Measurements from ENCODE around the gene FAT4. TPM values are rescaled to one million over a fixed set of nuclear protein-coding genes. Genes with fewer than 3 reads are reported as not detected.

FAT4 gene
- total RNA-seq, 1 experiment from 2014 or later, result 0.71 TPM

DNA sequence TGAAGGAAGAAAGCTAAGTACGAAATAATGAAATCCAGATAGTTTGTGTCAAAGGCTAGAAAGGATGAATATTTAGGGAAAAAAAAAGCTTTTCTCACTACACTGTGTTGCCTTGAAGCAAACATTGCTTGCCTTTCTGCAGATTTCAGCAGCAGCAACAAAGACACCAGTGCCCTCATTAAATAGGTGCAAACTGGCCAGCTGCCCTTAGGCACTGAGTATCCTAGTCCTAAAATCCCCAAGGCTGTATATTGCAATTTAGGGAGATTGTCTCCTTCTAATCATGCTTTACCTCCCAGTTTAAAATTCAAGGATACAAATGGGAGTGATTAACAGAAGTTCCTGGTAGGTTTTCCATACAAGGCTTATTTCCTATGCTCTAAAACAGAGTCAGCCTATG, 8.6 kb upstream of the FAT4 start:
- H3K9me3 ChIP-seq (ENCODE audit: control insufficient read depth in 1 of 2, insufficient read depth in 1 of 2, low read depth in 1 of 2, low read length in 2 of 2), result no peaks in the 10 kb centered on the region
- POLR2A ChIA-PET, result no interaction called here

More for the DNA sequence above, 8.6 kb upstream of the FAT4 start:
- no TSS peak for BruUV-seq (replicated peaks)
- Histone ChIP-seq H2AFZ (ENCODE audit: low read depth, low read length, poor library complexity, severe bottlenecking) (no peak overlapping the region), H3K27ac (ENCODE audit: low read depth, low read length) (no peak overlapping the region), H3K4me1 (ENCODE audit: control insufficient read depth in 1 of 2, insufficient read depth in 2 of 2, low read length in 2 of 2) (no peaks in the 10 kb centered on the region), H3K79me2 (ENCODE audit: insufficient read depth, low read length) (no peaks in the 10 kb centered on the region), H3K4me3 (replicated peaks in 1 of 2; ENCODE audit: low read depth in 1 of 2, low read length in 2 of 2) (no peak overlapping the region), H3K27me3 (ENCODE audit: insufficient read depth, low read length) (no peaks in the 10 kb centered on the region), H3K9me2 (ENCODE audit: insufficient read depth) (no peaks in the 10 kb centered on the region), H4K20me1 (ENCODE audit: insufficient read depth) (no peaks in the 10 kb centered on the region), H3K4me2 (ENCODE audit: low read length) (no peak overlapping the region), H3K9ac (ENCODE audit: low read length) (no peak overlapping the region), H3K36me3 (ENCODE audit: control insufficient read depth in 1 of 2, insufficient read depth in 2 of 2, low read length in 2 of 2) (no peaks in the 10 kb centered on the region)
- intact Hi-C loops (cut with micrococcal nuclease), result no loop called here
- TF ChIP-seq CBX3 (IDR thresholded peaks at IDR 0.05; ENCODE audit: low read depth), result no peak
- TF ChIP-seq EGR1 (IDR thresholded peaks at IDR 0.05; ENCODE audit: low read depth), result no peak
- TF ChIP-seq, protein P1, sequence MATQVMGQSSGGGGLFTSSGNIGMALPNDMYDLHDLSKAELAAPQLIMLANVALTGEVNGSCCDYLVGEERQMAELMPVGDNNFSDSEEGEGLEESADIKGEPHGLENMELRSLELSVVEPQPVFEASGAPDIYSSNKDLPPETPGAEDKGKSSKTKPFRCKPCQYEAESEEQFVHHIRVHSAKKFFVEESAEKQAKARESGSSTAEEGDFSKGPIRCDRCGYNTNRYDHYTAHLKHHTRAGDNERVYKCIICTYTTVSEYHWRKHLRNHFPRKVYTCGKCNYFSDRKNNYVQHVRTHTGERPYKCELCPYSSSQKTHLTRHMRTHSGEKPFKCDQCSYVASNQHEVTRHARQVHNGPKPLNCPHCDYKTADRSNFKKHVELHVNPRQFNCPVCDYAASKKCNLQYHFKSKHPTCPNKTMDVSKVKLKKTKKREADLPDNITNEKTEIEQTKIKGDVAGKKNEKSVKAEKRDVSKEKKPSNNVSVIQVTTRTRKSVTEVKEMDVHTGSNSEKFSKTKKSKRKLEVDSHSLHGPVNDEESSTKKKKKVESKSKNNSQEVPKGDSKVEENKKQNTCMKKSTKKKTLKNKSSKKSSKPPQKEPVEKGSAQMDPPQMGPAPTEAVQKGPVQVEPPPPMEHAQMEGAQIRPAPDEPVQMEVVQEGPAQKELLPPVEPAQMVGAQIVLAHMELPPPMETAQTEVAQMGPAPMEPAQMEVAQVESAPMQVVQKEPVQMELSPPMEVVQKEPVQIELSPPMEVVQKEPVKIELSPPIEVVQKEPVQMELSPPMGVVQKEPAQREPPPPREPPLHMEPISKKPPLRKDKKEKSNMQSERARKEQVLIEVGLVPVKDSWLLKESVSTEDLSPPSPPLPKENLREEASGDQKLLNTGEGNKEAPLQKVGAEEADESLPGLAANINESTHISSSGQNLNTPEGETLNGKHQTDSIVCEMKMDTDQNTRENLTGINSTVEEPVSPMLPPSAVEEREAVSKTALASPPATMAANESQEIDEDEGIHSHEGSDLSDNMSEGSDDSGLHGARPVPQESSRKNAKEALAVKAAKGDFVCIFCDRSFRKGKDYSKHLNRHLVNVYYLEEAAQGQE (IDR thresholded peaks at IDR 0.05; ENCODE audit: low read depth), result no peak
- TF ChIP-seq SRF (IDR thresholded peaks at IDR 0.05; ENCODE audit: low read depth), result no peak
- no peak for TF ChIP-seq EZH2phosphoT487 (IDR thresholded peaks at IDR 0.05; ENCODE audit: borderline replicate concordance)
- TF ChIP-seq CEBPB (IDR thresholded peaks at IDR 0.05; ENCODE audit: low read depth), result no peak
- no peak for TF ChIP-seq RAD21 (IDR thresholded peaks at IDR 0.05; ENCODE audit: low read depth)
- no peak for TF ChIP-seq EZH2 (IDR thresholded peaks at IDR 0.05)
- no peak for TF ChIP-seq POLR2A (IDR thresholded peaks at IDR 0.05; ENCODE audit: borderline replicate concordance, extremely low read depth, insufficient read depth, insufficient read length)
- TF ChIP-seq SP1 (IDR thresholded peaks at IDR 0.05; ENCODE audit: low read depth), result no peak
- TF ChIP-seq FOSL1 (IDR thresholded peaks at IDR 0.05; ENCODE audit: low read depth), result no peak
- TF ChIP-seq ZFX (IDR thresholded peaks at IDR 0.05), result no peak
- no peak for TF ChIP-seq ZNF274 (IDR thresholded peaks at IDR 0.05; ENCODE audit: low read depth, low read length)
- TF ChIP-seq TCF7L2 (IDR thresholded peaks at IDR 0.05; ENCODE audit: borderline replicate concordance, extremely low read depth, insufficient read depth, insufficient read length), result no peak
- TF ChIP-seq POLR2AphosphoS5 (IDR thresholded peaks at IDR 0.05; ENCODE audit: low read depth, low read length), result no peak
- TF ChIP-seq, protein P2, sequence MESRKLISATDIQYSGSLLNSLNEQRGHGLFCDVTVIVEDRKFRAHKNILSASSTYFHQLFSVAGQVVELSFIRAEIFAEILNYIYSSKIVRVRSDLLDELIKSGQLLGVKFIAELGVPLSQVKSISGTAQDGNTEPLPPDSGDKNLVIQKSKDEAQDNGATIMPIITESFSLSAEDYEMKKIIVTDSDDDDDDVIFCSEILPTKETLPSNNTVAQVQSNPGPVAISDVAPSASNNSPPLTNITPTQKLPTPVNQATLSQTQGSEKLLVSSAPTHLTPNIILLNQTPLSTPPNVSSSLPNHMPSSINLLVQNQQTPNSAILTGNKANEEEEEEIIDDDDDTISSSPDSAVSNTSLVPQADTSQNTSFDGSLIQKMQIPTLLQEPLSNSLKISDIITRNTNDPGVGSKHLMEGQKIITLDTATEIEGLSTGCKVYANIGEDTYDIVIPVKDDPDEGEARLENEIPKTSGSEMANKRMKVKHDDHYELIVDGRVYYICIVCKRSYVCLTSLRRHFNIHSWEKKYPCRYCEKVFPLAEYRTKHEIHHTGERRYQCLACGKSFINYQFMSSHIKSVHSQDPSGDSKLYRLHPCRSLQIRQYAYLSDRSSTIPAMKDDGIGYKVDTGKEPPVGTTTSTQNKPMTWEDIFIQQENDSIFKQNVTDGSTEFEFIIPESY (IDR thresholded peaks at IDR 0.05; ENCODE audit: extremely low read depth, insufficient replicate concordance, low read length), result no peak
- no peak for ATAC-seq
- ChIA-PET CTCF (interaction anchor here (1.0 kb wide), 1 partner anchor 8 kb away, joined by 4 read pairs; no protein-coding TSS in a partner anchor), RAD21 (ENCODE audit: low non-redundant PET in 1 of 2, low total read pairs in 2 of 2, uncharacterized antibody in 2 of 2, unreplicated experiment in 2 of 2) (no interaction called here)
- DNase-seq (ENCODE audit: low read depth, low spot score), result no peak

Data from HCT116 (cell line).